ENCODE data around the gene CGB1. TPM values are rescaled to one million over a fixed set of nuclear protein-coding genes. Genes with fewer than 3 reads are reported as not detected.

The CGB1 gene
- total and polyA plus RNA-seq, 9 of the 15 experiments (the other 6 are each of a cell fraction or from before 2014, with no cell fraction given), result not detected

DNA sequence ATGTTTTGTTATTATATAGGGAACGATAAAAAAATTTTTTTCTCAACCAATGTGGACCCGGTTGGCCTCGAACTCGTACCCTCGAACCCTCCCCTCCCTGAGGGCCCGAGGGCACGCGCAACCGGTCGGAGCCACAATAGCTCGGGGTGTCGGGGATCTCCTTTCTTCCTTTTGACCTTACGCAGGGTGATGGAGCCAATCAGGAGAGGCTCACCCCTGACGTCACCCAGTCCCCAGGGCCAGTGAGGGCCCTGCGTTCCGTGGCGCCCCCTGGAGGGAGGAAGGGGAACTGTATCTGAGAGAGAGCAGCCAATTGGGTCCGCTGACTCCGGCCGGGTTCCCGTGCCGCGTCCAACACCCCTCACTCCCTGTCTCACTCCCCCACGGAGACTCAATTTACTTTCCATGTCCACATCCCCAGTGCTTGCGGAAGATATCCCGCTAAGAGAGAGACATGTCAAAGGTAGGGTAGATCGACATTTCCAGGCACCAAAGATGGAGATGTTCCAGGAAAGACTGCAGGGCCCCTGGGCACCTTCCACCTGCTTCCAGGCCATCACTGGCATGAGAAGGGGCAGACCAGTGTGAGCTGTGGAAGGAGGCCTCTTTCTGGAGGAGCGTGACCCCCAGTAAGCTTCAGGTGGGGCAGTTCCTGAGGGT lies 4.9 kb downstream of the CGB1 start, which contains the start of gene CGB2 (continued):
- TF ChIP-seq, protein P1, sequence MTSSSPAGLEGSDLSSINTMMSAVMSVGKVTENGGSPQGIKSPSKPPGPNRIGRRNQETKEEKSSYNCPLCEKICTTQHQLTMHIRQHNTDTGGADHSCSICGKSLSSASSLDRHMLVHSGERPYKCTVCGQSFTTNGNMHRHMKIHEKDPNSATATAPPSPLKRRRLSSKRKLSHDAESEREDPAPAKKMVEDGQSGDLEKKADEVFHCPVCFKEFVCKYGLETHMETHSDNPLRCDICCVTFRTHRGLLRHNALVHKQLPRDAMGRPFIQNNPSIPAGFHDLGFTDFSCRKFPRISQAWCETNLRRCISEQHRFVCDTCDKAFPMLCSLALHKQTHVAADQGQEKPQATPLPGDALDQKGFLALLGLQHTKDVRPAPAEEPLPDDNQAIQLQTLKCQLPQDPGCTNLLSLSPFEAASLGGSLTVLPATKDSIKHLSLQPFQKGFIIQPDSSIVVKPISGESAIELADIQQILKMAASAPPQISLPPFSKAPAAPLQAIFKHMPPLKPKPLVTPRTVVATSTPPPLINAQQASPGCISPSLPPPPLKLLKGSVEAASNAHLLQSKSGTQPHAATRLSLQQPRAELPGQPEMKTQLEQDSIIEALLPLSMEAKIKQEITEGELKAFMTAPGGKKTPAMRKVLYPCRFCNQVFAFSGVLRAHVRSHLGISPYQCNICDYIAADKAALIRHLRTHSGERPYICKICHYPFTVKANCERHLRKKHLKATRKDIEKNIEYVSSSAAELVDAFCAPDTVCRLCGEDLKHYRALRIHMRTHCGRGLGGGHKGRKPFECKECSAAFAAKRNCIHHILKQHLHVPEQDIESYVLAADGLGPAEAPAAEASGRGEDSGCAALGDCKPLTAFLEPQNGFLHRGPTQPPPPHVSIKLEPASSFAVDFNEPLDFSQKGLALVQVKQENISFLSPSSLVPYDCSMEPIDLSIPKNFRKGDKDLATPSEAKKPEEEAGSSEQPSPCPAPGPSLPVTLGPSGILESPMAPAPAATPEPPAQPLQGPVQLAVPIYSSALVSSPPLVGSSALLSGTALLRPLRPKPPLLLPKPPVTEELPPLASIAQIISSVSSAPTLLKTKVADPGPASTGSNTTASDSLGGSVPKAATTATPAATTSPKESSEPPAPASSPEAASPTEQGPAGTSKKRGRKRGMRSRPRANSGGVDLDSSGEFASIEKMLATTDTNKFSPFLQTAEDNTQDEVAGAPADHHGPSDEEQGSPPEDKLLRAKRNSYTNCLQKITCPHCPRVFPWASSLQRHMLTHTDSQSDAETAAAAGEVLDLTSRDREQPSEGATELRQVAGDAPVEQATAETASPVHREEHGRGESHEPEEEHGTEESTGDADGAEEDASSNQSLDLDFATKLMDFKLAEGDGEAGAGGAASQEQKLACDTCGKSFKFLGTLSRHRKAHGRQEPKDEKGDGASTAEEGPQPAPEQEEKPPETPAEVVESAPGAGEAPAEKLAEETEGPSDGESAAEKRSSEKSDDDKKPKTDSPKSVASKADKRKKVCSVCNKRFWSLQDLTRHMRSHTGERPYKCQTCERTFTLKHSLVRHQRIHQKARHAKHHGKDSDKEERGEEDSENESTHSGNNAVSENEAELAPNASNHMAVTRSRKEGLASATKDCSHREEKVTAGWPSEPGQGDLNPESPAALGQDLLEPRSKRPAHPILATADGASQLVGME (CRISPR knock-in tag; IDR thresholded peaks at IDR 0.05), result peak; percentile 99
- 0 out of 2 replicates have a peak, but pooled peaks have one; percentile 41 for TF ChIP-seq ADNP (tag; IDR thresholded peaks at IDR 0.05)
- TF ChIP-seq, protein P2, sequence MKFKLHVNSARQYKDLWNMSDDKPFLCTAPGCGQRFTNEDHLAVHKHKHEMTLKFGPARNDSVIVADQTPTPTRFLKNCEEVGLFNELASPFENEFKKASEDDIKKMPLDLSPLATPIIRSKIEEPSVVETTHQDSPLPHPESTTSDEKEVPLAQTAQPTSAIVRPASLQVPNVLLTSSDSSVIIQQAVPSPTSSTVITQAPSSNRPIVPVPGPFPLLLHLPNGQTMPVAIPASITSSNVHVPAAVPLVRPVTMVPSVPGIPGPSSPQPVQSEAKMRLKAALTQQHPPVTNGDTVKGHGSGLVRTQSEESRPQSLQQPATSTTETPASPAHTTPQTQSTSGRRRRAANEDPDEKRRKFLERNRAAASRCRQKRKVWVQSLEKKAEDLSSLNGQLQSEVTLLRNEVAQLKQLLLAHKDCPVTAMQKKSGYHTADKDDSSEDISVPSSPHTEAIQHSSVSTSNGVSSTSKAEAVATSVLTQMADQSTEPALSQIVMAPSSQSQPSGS (CRISPR knock-in tag; IDR thresholded peaks at IDR 0.05), result peak; percentile 67; the same call in 1 of the 2 replicates
- TF ChIP-seq, protein P3, sequence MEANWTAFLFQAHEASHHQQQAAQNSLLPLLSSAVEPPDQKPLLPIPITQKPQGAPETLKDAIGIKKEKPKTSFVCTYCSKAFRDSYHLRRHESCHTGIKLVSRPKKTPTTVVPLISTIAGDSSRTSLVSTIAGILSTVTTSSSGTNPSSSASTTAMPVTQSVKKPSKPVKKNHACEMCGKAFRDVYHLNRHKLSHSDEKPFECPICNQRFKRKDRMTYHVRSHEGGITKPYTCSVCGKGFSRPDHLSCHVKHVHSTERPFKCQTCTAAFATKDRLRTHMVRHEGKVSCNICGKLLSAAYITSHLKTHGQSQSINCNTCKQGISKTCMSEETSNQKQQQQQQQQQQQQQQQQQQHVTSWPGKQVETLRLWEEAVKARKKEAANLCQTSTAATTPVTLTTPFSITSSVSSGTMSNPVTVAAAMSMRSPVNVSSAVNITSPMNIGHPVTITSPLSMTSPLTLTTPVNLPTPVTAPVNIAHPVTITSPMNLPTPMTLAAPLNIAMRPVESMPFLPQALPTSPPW (CRISPR knock-in tag; IDR thresholded peaks at IDR 0.05), result peak; percentile 25; the same call in 1 of the 2 replicates
- TF ChIP-seq, protein P4, sequence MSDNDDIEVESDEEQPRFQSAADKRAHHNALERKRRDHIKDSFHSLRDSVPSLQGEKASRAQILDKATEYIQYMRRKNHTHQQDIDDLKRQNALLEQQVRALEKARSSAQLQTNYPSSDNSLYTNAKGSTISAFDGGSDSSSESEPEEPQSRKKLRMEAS (CRISPR knock-in tag; IDR thresholded peaks at IDR 0.05), result peak; percentile 34; the same call in 1 of the 2 replicates
- peak; percentile 89 for TF ChIP-seq CREM (IDR thresholded peaks at IDR 0.05; ENCODE audit: low read depth)
- 0 out of 2 replicates have a peak, but pooled peaks have one; percentile 20 for TF ChIP-seq LCOR (CRISPR knock-in tag; IDR thresholded peaks at IDR 0.05)
- peak; percentile 79 for TF ChIP-seq POLR3A (IDR thresholded peaks at IDR 0.05; ENCODE audit: borderline replicate concordance, extremely low read depth, insufficient read depth, insufficient read length)
- peak; percentile 68; the same call in 1 of the 2 replicates for TF ChIP-seq CC2D1A (IDR thresholded peaks at IDR 0.05)
- 0 out of 4 replicates have a peak, but pooled peaks of 1 of the 2 experiments have one; percentile 19 for TF ChIP-seq FOXK2 (conservative IDR thresholded peaks at IDR 0.05 in 1 of 2, IDR thresholded peaks at IDR 0.05 in 1 of 2; ENCODE audit: low read depth in 2 of 2)
- TF ChIP-seq L3MBTL2 (IDR thresholded peaks at IDR 0.05), result peak; percentile 82
- TF ChIP-seq SRF (CRISPR knock-in tag; IDR thresholded peaks at IDR 0.05), result 0 out of 4 replicates have a peak, but pooled peaks of 1 of the 2 experiments have one; percentile 15
- TF ChIP-seq, protein P5, sequence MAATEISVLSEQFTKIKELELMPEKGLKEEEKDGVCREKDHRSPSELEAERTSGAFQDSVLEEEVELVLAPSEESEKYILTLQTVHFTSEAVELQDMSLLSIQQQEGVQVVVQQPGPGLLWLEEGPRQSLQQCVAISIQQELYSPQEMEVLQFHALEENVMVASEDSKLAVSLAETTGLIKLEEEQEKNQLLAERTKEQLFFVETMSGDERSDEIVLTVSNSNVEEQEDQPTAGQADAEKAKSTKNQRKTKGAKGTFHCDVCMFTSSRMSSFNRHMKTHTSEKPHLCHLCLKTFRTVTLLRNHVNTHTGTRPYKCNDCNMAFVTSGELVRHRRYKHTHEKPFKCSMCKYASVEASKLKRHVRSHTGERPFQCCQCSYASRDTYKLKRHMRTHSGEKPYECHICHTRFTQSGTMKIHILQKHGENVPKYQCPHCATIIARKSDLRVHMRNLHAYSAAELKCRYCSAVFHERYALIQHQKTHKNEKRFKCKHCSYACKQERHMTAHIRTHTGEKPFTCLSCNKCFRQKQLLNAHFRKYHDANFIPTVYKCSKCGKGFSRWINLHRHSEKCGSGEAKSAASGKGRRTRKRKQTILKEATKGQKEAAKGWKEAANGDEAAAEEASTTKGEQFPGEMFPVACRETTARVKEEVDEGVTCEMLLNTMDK (IDR thresholded peaks at IDR 0.05; ENCODE audit: borderline replicate concordance, insufficient read depth, low read depth, low read length, poor library complexity, severe bottlenecking), result peak; percentile 45
- TF ChIP-seq POLR2H (tag; IDR thresholded peaks at IDR 0.05; ENCODE audit: low read depth), result peak; percentile 99

Measured in K562 (cell line).